H9 (cell line): Measurements from ENCODE around the gene DDIAS. TPM values are rescaled to one million over a fixed set of nuclear protein-coding genes. Genes with fewer than 3 reads are reported as not detected.
"Not testable (repeated sequence)": the region's sequence is repeated elsewhere in the genome, so short reads cannot be mapped to it uniquely, and the experiment has no call there.

Experiments used
- DNase-seq: peaks from one replicate; pipeline ENCODE4 v3.0.0-alpha.2; 2017
- H2AFZ ChIP-seq: one replicate; pipeline ENCODE4 v1.6.1; 2013; ENCODE audit warnings: mild to moderate bottlenecking, low read length, control low read depth, moderate library complexity
- H2AK5ac ChIP-seq: 2 replicates; pipeline ENCODE4 v1.6.1; 2013; ENCODE audit warnings: low read length, control low read depth, mixed read lengths; ENCODE audit not compliant: insufficient read length
- H2BK120ac ChIP-seq: one replicate; pipeline ENCODE4 v1.6.1; 2013; ENCODE audit warnings: low read depth, mild to moderate bottlenecking, low read length, control low read depth, inconsistent platforms; ENCODE audit not compliant: poor library complexity, severe bottlenecking
- H2BK12ac ChIP-seq: 2 replicates; pipeline ENCODE4 v1.6.1; 2013; ENCODE audit warnings: low read length, control low read depth, mixed read lengths, low read depth; ENCODE audit not compliant: insufficient read length
- H2BK15ac ChIP-seq: 2 replicates; pipeline ENCODE4 v1.6.1; 2013; ENCODE audit warnings: low read depth, low read length, control low read depth
- H2BK20ac ChIP-seq: one replicate; pipeline ENCODE4 v1.6.1; 2013; ENCODE audit warnings: low read depth, mild to moderate bottlenecking, low read length, control low read depth, inconsistent platforms; ENCODE audit not compliant: poor library complexity, severe bottlenecking
- H2BK5ac ChIP-seq: 2 replicates; pipeline ENCODE4 v1.6.1; 2013; ENCODE audit warnings: low read length, control low read depth, mixed read lengths; ENCODE audit not compliant: insufficient read length
- H3K14ac ChIP-seq: 2 replicates; pipeline ENCODE4 v1.6.1; 2013; ENCODE audit warnings: low read length, control low read depth; ENCODE audit not compliant: insufficient read depth
- H3K18ac ChIP-seq: 2 replicates; pipeline ENCODE4 v1.6.1; 2013; ENCODE audit warnings: low read depth, mild to moderate bottlenecking, mixed read lengths, low read length, control low read depth; ENCODE audit not compliant: insufficient read length
- H3K23ac ChIP-seq: 2 replicates; pipeline ENCODE4 v1.6.1; 2013; ENCODE audit warnings: low read length, control low read depth, mixed read lengths, low read depth; ENCODE audit not compliant: insufficient read length
- H3K23me2 ChIP-seq: 2 replicates; pipeline ENCODE4 v1.6.1; 2013; ENCODE audit warnings: low read depth, mild to moderate bottlenecking, mixed read lengths, low read length, control low read depth; ENCODE audit not compliant: insufficient read length, poor library complexity, severe bottlenecking
- H3K27ac ChIP-seq: 2 replicates; pipeline ENCODE4 v1.5.1; 2013; ENCODE audit warnings: low read length, control low read depth, mixed read lengths, low read depth; ENCODE audit not compliant: insufficient read length
- H3K27me3 ChIP-seq: 2 replicates; pipeline ENCODE4 v1.6.1; 2013; ENCODE audit warnings: low read length, control low read depth, inconsistent platforms; ENCODE audit not compliant: insufficient read depth
- H3K4ac ChIP-seq: 2 replicates; pipeline ENCODE4 v1.6.1; 2013; ENCODE audit warnings: low read depth, mild to moderate bottlenecking, control low read depth, inconsistent platforms, low read length, moderate library complexity
- H3K4me1 ChIP-seq: 2 replicates; pipeline ENCODE4 v1.6.1; 2013; ENCODE audit warnings: low read length, control low read depth, inconsistent platforms; ENCODE audit not compliant: insufficient read depth
- H3K4me2 ChIP-seq: 2 replicates; pipeline ENCODE4 v1.6.1; 2013; ENCODE audit warnings: low read length, control low read depth, mixed read lengths; ENCODE audit not compliant: insufficient read length, insufficient read depth
- H3K56ac ChIP-seq: 2 replicates; pipeline ENCODE4 v1.6.1; 2013; ENCODE audit warnings: low read depth, mild to moderate bottlenecking, mixed read lengths, low read length, control low read depth; ENCODE audit not compliant: insufficient read length
- H3K79me1 ChIP-seq: 2 replicates; pipeline ENCODE4 v1.6.1; 2013; ENCODE audit warnings: low read depth, mild to moderate bottlenecking, moderate library complexity, low read length, control low read depth, inconsistent platforms; ENCODE audit not compliant: insufficient read depth, poor library complexity, severe bottlenecking
- H3K79me2 ChIP-seq: 2 replicates; pipeline ENCODE4 v1.6.1; 2013; ENCODE audit warnings: low read length, control low read depth, inconsistent platforms; ENCODE audit not compliant: insufficient read depth
- H3K9ac ChIP-seq: 2 replicates; pipeline ENCODE4 v1.6.1; 2013; ENCODE audit warnings: low read length, control low read depth, mixed read lengths; ENCODE audit not compliant: insufficient read length; ENCODE audit errors: extremely low read depth
- H3K9me3 ChIP-seq: one replicate; pipeline ENCODE4 v1.6.1; 2013; ENCODE audit warnings: low read depth, low read length, inconsistent platforms; ENCODE audit not compliant: control insufficient read depth
- H3T11ph ChIP-seq: one replicate; pipeline ENCODE4 v1.6.1; 2013; ENCODE audit warnings: mild to moderate bottlenecking, low read length, control low read depth, inconsistent platforms
- H4K20me1 ChIP-seq: one replicate; pipeline ENCODE4 v1.6.1; 2013; ENCODE audit not compliant: control insufficient read depth, insufficient read length, insufficient read depth
- H4K5ac ChIP-seq: 2 replicates; pipeline ENCODE4 v1.6.1; 2013; ENCODE audit warnings: low read depth, mild to moderate bottlenecking, mixed read lengths, low read length, control low read depth; ENCODE audit not compliant: insufficient read length
- H4K8ac ChIP-seq: replicated peaks from 2 replicates; pipeline ENCODE4 v1.6.1; 2013; ENCODE audit warnings: low read length, control low read depth, mixed read lengths, low read depth; ENCODE audit not compliant: insufficient read length
- H4K91ac ChIP-seq: 2 replicates; pipeline ENCODE4 v1.6.1; 2013; ENCODE audit warnings: low read depth, mild to moderate bottlenecking, moderate library complexity, mixed read lengths, low read length, control low read depth; ENCODE audit not compliant: insufficient read length
- H3K27ac Mint-ChIP-seq, 3 experiments: 2 replicates in 2 of 3; 3 replicates in 1 of 3; pipeline ENCODE4 v1.8.0; 2020 to 2021; ENCODE audit warnings: mixed read lengths in 3 of 3, mild to moderate bottlenecking in 1 of 3, moderate library complexity in 1 of 3
- H3K27me3 Mint-ChIP-seq: 2 replicates; pipeline ENCODE4 v1.8.0; 2021; ENCODE audit warnings: low read depth, mild to moderate bottlenecking, moderate library complexity, mixed read lengths
- H3K36me3 Mint-ChIP-seq, 3 experiments: 2 replicates in 2 of 3; 3 replicates in 1 of 3; pipeline ENCODE4 v1.8.0; 2020 to 2021; ENCODE audit warnings: low read depth in 3 of 3, mixed read lengths in 3 of 3; ENCODE audit not compliant: insufficient read depth in 1 of 3
- H3K4me1 Mint-ChIP-seq, 2 experiments: 2 replicates each; pipeline ENCODE4 v1.8.0; 2020; ENCODE audit warnings: mixed read lengths in 2 of 2
- H3K4me3 Mint-ChIP-seq, 2 experiments: 2 replicates in 1 of 2; 3 replicates in 1 of 2; pipeline ENCODE4 v1.8.0; 2020 to 2021; ENCODE audit warnings: mild to moderate bottlenecking in 2 of 2, mixed read lengths in 2 of 2, moderate library complexity in 1 of 2
- H3K9me3 Mint-ChIP-seq, 2 experiments: 2 replicates in 1 of 2; 3 replicates in 1 of 2; pipeline ENCODE4 v1.8.0; 2020; ENCODE audit warnings: mild to moderate bottlenecking in 2 of 2, mixed read lengths in 2 of 2, moderate library complexity in 1 of 2
- WGBS: extraction: QIAGEN DNeasy Blood & Tissue Kit; methylation state at CpG from one replicate; pipeline ENCODE4 v1.1.7; 2013; ENCODE audit warnings: missing lambda C conversion rate, low lambda C conversion rate, mixed read lengths; ENCODE audit not compliant: insufficient read length; ENCODE audit errors: extremely low coverage; 5-methylcytosine and 5-hydroxymethylcytosine counted together
- total RNA-seq: library from RNA; stranded (reverse); gene quantifications from 2 replicates; pipeline ENCODE4 v1.2.1, GENCODE V29; 2021
- TF ChIP-seq, protein P1 (sequence below): fragments of 200-600 bp; sonication (generic); conservative IDR thresholded peaks from 3 replicates; pipeline ENCODE4 v1.8.0; 2021; ENCODE audit warnings: antibody characterized with exemption, mild to moderate bottlenecking

DDIAS gene
- total RNA-seq, 1 experiment from 2014 or later = 18.6 TPM

DNA sequence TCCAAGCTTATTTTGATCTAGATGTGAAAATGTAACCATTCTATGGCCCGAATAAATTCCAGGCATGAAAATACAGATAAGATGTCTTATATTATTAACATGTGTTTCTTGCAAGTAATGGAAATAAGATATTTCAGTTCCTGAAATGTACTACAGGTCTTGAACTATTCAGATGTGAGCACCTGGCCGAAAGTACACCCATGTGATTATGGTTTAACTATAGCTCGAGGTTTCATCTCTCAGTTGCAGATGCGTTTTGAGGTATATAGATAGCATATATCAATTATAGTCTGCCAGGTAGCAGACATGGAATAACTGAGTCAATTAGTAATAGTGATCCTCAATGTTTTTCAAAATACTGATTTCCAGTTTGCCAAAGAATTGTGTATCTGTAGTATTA is 68.3 kb downstream of the DDIAS start:
- Histone ChIP-seq H3K4ac (no peak overlapping the region), H3K18ac (no peak overlapping the region), H2AFZ (no peak overlapping the region), H3K23me2 (no peaks in the 10 kb centered on the region), H3K27ac (no peak overlapping the region), H3K4me1 (no peaks in the 10 kb centered on the region), H2BK120ac (no peak overlapping the region), H4K20me1 (no peaks in the 10 kb centered on the region), H4K91ac (no peak overlapping the region), H3T11ph (no peak overlapping the region), H3K79me1 (no peaks in the 10 kb centered on the region), H3K56ac (no peak overlapping the region), H4K5ac (no peak overlapping the region), H3K79me2 (no peaks in the 10 kb centered on the region), H2AK5ac (no peak overlapping the region), H2BK12ac (no peak overlapping the region), H2BK5ac (no peak overlapping the region), H2BK15ac (no peak overlapping the region), H3K4me2 (no peak overlapping the region), H4K8ac (no peak overlapping the region), H3K23ac (no peak overlapping the region), H3K14ac (no peak overlapping the region), H3K9me3 (no peaks in the 10 kb centered on the region), H3K27me3 (no peaks in the 10 kb centered on the region), H3K9ac (no peak overlapping the region), H2BK20ac (no peak overlapping the region)
- H3K27ac Mint-ChIP-seq = no peak overlapping the region
- H3K9me3 Mint-ChIP-seq = no peaks in the 10 kb centered on the region; a peak in 1 of 5 replicates
- no peaks in the 10 kb centered on the region for H3K4me1 Mint-ChIP-seq
- H3K4me3 Mint-ChIP-seq = no peak overlapping the region
- no peaks in the 10 kb centered on the region; a peak in 1 of 7 replicates for H3K36me3 Mint-ChIP-seq
- TF ChIP-seq, protein P1, sequence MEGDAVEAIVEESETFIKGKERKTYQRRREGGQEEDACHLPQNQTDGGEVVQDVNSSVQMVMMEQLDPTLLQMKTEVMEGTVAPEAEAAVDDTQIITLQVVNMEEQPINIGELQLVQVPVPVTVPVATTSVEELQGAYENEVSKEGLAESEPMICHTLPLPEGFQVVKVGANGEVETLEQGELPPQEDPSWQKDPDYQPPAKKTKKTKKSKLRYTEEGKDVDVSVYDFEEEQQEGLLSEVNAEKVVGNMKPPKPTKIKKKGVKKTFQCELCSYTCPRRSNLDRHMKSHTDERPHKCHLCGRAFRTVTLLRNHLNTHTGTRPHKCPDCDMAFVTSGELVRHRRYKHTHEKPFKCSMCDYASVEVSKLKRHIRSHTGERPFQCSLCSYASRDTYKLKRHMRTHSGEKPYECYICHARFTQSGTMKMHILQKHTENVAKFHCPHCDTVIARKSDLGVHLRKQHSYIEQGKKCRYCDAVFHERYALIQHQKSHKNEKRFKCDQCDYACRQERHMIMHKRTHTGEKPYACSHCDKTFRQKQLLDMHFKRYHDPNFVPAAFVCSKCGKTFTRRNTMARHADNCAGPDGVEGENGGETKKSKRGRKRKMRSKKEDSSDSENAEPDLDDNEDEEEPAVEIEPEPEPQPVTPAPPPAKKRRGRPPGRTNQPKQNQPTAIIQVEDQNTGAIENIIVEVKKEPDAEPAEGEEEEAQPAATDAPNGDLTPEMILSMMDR = no peak
- WGBS = no CpG with 5 or more reads among the region's 4 CpGs
- no peaks in the 10 kb centered on the region for H3K27me3 Mint-ChIP-seq
- DNase-seq = no peak

DNA sequence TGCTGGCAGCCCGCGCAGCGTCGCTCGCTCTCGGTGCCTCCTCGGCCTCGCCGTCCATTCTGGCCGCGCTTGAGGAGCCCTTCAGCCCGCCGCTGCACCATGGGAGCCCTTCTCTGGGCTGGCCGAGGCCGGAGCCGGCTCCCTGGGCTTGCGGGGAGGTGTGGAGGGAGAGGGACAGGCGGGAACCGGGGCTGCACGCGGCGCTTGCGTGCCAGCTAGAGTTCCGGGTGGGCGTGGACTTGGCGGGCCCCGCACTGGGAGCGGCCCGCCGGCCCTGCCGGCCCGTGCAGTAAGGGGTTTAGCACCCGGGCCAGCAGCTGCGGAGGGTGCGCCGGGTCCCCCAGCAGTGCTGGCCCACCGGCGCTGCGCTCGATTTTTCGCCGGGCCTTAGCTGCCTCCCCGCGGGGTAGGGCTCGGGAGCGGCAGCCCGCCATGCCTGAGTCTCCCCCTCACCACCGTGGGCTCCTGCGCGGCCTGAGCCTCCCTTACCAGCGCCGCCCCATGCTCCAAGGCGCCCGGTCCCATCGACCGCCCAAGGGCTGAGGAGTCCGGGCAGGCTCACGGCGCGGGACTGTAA is 69.1 kb downstream of the DDIAS start:
- H3K27ac Mint-ChIP-seq, H3K36me3 Mint-ChIP-seq, H2BK12ac ChIP-seq, H3K4me2 ChIP-seq, H4K5ac ChIP-seq, H3K23me2 ChIP-seq, H3K4me1 Mint-ChIP-seq, H3K9me3 ChIP-seq, H3K18ac ChIP-seq, H2BK15ac ChIP-seq, H3K4me3 Mint-ChIP-seq, DNase-seq, H2AFZ ChIP-seq, H3K4me1 ChIP-seq, H3K9ac ChIP-seq, H4K20me1 ChIP-seq, H3T11ph ChIP-seq, H3K23ac ChIP-seq, H3K27me3 Mint-ChIP-seq, H3K27ac ChIP-seq, H3K14ac ChIP-seq, H2BK20ac ChIP-seq, H4K8ac ChIP-seq, H3K79me1 ChIP-seq, H2BK120ac ChIP-seq, H4K91ac ChIP-seq, H2BK5ac ChIP-seq, H3K27me3 ChIP-seq, H2AK5ac ChIP-seq, H3K79me2 ChIP-seq, H3K9me3 Mint-ChIP-seq, H3K4ac ChIP-seq, H3K56ac ChIP-seq: not testable (repeated sequence)
- no CpG with 5 or more reads among the region's 60 CpGs for WGBS
